ENCODE measurements around the gene HBS1L. TPM values are rescaled to one million over a fixed set of nuclear protein-coding genes. Genes with fewer than 3 reads are reported as not detected.

HBS1L gene
- polyA plus RNA-seq, 1 of the 3 experiments (the other 2 are of a cell fraction): 19.0 TPM

DNA sequence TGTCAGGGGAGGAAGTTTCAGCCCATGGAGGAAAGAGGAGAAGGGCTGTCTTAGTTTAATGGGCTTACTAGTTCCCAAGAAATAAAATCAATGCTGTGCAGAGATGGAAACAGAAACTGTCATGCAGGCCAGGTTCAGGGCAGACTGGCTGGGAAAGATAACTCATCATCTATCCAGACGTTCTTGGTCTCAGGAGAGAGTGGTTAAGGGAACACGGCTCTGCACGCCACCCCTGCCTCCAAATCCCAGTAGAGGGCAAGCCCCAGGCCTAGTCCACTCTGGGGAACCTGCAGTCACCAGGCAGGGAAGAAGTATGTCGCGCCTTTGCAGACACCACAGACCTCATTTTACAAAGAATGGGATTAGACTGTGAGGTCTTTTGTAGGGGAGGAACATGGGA, 117.2 kb downstream of the HBS1L start (continued):
- no peak for TF ChIP-seq POLR2AphosphoS5 (IDR thresholded peaks at IDR 0.05; ENCODE audit: low read depth, low read length)
- TF ChIP-seq, protein P1, sequence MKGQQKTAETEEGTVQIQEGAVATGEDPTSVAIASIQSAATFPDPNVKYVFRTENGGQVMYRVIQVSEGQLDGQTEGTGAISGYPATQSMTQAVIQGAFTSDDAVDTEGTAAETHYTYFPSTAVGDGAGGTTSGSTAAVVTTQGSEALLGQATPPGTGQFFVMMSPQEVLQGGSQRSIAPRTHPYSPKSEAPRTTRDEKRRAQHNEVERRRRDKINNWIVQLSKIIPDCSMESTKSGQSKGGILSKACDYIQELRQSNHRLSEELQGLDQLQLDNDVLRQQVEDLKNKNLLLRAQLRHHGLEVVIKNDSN (IDR thresholded peaks at IDR 0.05; ENCODE audit: borderline replicate concordance, low read depth): no peak
- no peak for TF ChIP-seq TCF12 (IDR thresholded peaks at IDR 0.05)

DNA sequence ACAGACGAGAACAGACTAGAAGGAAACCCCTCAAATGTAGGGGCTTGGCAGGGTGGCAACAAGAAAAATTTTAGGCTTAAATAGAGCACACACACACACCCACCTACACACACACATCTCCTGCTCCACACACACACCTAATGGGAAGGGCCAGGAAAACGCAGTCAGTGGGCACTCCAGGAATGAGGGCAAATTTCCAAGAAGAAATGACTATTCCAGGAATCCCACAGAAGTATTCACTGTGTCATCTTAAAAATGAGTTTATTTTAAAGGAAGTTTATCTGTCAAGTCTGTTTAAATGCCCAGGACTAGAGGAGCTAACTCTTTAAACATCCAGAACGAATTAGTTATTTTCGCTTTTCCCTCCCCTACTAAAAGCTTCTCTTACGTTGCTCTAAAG, 117.7 kb downstream of the HBS1L start:
- CTCF ChIA-PET: no interaction called here
- Histone ChIP-seq H3K9ac (peak overlapping the region; percentile 31; the same call in 1 of the 2 replicates), H3K79me2 (ENCODE audit: insufficient read depth) (no peaks in the 10 kb centered on the region), H3F3A (replicated peaks; ENCODE audit: insufficient read depth) (no peaks in the 10 kb centered on the region), H3K4me3 (ENCODE audit: low read depth in 2 of 2, low read length in 1 of 2) (no peak overlapping the region), H3K9me3 (no peaks in the 10 kb centered on the region), H4K20me1 (ENCODE audit: insufficient read depth) (no peaks in the 10 kb centered on the region), H3K36me3 (replicated peaks in 1 of 2; ENCODE audit: control insufficient read depth in 1 of 2, insufficient read depth in 2 of 2, low read length in 1 of 2) (no peaks in the 10 kb centered on the region), H2AFZ (ENCODE audit: low read depth) (peak overlapping the region; percentile 59; the same call in 1 of the 2 replicates), H3K4me2 (peak overlapping the region; percentile 59), H3K4me1 (ENCODE audit: control insufficient read depth in 1 of 2, insufficient read depth in 2 of 2, low read depth in 1 of 2, low read length in 1 of 2) (peaks cover 3 to 4% of the 10 kb centered on the region in 2 experiments; a peak in 2 of 4 replicates), H3K9me2 (no peaks in the 10 kb centered on the region), H3K27ac (ENCODE audit: low read depth in 2 of 2, low read length in 1 of 2) (peak overlapping the region in 1 of 2 experiments; percentile 54), H3K27me3 (ENCODE audit: insufficient read depth) (no peaks in the 10 kb centered on the region)
- TF ChIP-seq NFIC (IDR thresholded peaks at IDR 0.05; ENCODE audit: borderline replicate concordance) (peak; percentile 69; the same call in 1 of the 2 replicates), EZH2phosphoT487 (IDR thresholded peaks at IDR 0.05; ENCODE audit: borderline replicate concordance, low read depth) (no peak), TCF12 (IDR thresholded peaks at IDR 0.05) (peak; percentile 71), JUND (IDR thresholded peaks at IDR 0.05) (peak; percentile 49), RXRA (IDR thresholded peaks at IDR 0.05; ENCODE audit: borderline replicate concordance, low read depth) (no peak), TEAD4 (IDR thresholded peaks at IDR 0.05; ENCODE audit: borderline replicate concordance, insufficient read depth) (peak; percentile 87), EP300 (IDR thresholded peaks at IDR 0.05; ENCODE audit: borderline replicate concordance in 1 of 2, low read depth in 1 of 2, low read length in 1 of 2) (peak in 1 of 2 experiments; percentile 73; a peak in 1 of 4 replicates), POLR2AphosphoS5 (IDR thresholded peaks at IDR 0.05; ENCODE audit: low read depth, low read length) (peak; percentile 23; the same call in 1 of the 2 replicates), FOSL2 (IDR thresholded peaks at IDR 0.05; ENCODE audit: borderline replicate concordance, low read depth) (peak; percentile 26)
- TF ChIP-seq, protein P1 (IDR thresholded peaks at IDR 0.05; ENCODE audit: borderline replicate concordance, low read depth): no peak
- TF ChIP-seq, protein P2, sequence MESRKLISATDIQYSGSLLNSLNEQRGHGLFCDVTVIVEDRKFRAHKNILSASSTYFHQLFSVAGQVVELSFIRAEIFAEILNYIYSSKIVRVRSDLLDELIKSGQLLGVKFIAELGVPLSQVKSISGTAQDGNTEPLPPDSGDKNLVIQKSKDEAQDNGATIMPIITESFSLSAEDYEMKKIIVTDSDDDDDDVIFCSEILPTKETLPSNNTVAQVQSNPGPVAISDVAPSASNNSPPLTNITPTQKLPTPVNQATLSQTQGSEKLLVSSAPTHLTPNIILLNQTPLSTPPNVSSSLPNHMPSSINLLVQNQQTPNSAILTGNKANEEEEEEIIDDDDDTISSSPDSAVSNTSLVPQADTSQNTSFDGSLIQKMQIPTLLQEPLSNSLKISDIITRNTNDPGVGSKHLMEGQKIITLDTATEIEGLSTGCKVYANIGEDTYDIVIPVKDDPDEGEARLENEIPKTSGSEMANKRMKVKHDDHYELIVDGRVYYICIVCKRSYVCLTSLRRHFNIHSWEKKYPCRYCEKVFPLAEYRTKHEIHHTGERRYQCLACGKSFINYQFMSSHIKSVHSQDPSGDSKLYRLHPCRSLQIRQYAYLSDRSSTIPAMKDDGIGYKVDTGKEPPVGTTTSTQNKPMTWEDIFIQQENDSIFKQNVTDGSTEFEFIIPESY (IDR thresholded peaks at IDR 0.05; ENCODE audit: borderline replicate concordance, low read depth): no peak
- TF ChIP-seq, protein P3, sequence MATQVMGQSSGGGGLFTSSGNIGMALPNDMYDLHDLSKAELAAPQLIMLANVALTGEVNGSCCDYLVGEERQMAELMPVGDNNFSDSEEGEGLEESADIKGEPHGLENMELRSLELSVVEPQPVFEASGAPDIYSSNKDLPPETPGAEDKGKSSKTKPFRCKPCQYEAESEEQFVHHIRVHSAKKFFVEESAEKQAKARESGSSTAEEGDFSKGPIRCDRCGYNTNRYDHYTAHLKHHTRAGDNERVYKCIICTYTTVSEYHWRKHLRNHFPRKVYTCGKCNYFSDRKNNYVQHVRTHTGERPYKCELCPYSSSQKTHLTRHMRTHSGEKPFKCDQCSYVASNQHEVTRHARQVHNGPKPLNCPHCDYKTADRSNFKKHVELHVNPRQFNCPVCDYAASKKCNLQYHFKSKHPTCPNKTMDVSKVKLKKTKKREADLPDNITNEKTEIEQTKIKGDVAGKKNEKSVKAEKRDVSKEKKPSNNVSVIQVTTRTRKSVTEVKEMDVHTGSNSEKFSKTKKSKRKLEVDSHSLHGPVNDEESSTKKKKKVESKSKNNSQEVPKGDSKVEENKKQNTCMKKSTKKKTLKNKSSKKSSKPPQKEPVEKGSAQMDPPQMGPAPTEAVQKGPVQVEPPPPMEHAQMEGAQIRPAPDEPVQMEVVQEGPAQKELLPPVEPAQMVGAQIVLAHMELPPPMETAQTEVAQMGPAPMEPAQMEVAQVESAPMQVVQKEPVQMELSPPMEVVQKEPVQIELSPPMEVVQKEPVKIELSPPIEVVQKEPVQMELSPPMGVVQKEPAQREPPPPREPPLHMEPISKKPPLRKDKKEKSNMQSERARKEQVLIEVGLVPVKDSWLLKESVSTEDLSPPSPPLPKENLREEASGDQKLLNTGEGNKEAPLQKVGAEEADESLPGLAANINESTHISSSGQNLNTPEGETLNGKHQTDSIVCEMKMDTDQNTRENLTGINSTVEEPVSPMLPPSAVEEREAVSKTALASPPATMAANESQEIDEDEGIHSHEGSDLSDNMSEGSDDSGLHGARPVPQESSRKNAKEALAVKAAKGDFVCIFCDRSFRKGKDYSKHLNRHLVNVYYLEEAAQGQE (IDR thresholded peaks at IDR 0.05; ENCODE audit: low read depth, low read length): 0 out of 2 replicates have a peak, but pooled peaks have one; percentile 30
- TF ChIP-seq, protein P4, sequence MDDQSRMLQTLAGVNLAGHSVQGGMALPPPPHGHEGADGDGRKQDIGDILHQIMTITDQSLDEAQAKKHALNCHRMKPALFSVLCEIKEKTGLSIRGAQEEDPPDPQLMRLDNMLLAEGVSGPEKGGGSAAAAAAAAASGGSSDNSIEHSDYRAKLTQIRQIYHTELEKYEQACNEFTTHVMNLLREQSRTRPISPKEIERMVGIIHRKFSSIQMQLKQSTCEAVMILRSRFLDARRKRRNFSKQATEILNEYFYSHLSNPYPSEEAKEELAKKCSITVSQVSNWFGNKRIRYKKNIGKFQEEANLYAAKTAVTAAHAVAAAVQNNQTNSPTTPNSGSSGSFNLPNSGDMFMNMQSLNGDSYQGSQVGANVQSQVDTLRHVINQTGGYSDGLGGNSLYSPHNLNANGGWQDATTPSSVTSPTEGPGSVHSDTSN (IDR thresholded peaks at IDR 0.05): peak; percentile 67
- 15% methylated on average over 5 of the region's 5 CpGs for WGBS (ENCODE audit: low lambda C conversion rate)
- no peak for DNase-seq
- POLR2A ChIA-PET: no interaction called here
